CD4-positive, alpha-beta T cell treated with Interleukin-10 for 1 hour (primary cell): ENCODE data around the gene NT5M.
"Not testable (repeated sequence)": the region's sequence is repeated elsewhere in the genome, so short reads cannot be mapped to it uniquely, and the experiment has no call there.

Source experiments
- DNase-seq: peaks from one replicate; pipeline ENCODE4 v3.0.0-alpha.2; 2020

Gene NT5M

DNA sequence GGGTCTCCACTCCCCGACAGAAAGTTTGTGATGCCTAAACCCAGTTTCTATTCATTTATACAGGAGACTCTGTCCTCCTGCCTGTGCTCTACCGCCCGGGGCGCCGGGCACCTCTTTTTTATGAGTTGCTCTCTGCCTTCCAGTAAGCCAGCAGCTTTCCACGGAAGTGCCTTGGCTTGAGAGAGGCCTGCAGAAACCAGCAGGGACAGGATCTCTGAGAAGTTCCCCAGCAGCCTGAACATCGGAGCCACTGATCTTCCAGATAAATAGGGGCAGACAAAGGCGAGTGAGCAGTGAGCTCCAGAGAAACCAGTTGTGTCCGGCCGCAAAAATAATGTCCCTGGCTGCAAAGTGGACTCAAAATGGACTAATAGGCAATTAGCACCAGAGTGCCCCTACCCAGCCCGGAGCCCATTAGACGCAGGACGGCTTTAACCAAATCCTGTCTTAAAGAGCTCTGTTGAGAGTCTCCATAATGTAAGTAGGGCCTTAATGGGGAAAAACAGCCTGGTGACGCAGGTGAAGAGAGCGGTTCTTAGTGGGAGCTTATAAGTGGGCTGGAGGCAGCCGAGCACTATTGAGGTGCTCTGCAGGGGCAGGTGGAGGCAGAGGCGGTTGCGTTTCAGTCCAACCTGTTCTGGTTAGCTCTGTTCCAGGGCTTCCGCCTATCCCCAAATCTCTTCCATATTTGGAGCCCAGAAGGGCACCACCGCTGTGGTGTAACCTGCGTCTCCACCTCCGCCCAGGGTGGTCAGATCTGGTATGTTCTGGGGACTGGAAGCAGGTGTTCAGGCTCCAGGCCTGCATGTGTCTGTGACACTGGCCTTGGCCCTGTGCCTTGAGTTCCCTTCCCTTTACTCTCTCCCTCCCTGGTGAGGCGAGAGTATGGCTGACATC is 74.1 kb downstream of the NT5M start:
- no peak for DNase-seq

DNA sequence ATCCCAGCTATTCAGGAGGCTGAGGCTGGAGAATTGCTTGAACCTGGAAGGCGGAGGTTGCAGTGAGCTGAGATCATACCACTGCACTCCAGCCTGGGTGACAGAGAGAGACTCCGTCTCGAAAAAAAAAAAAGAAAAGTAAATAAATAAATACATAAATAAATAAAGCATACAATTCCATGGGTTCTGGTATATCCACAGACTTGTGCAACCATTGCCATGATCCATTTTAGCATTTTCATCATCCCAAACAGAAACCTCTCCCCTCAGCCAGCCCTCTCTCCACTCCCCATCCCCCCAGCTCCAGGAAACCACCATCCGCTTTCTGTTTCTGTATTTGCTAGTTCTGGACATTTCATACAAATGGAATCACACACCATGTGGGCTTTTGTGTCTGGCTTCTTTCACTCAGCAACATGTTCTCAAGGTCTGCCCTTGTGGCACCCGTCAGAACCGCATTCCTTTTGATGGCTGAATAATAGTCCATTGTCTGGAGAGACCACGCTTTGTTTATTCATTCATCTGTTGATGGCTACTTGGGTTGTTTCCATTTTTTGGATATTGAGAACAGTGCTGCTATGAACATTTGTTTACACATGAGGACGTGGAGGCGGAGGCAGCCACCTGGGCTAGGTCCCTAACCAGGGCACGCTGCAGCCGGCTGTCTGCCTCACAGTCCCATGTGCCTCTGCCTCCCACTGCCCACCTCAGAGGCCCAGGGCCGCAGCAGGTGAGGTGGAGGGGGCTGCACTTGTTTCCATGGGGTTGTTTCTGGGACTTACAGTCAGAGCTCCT is 76.2 kb downstream of the NT5M start:
- DNase-seq = no peak

DNA sequence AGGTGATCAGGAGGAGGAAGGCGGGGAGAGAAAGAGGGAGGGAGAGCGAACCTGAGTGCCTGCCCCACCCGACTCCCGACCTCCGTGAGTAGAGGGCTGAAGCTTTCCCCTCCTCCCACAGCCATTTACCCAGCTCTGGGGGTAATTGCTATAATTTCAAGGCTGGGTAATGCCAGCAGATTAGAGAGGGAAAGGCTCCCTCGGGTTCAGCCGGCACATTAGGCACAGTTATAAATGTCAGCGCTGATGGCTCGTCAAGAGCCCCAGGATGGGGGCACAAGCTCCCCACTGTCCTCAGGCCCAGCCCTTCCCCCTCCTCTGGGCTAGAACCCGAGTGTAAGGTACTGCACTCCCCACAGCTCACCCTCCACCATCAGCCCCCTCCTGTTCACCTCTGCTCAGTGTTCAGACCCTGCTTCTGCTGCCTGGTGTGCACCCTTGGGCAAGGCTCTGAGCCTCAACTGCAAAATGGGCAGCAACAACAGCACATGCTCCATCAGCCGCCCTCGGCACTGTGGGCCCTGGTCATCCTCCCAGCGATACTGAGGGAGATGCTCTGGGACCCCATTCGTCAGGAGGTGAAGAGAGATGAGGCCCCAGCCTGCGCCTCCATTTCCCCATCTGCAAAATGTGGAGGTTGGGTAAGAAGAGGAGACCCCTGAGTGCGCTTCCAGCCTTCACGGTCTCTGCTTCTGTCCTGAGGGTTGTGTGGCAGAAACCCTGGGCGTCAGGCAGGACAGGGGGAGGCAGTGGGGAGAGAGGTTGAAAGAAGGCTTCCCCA is 77.2 kb downstream of the NT5M start:
- no peak for DNase-seq

DNA sequence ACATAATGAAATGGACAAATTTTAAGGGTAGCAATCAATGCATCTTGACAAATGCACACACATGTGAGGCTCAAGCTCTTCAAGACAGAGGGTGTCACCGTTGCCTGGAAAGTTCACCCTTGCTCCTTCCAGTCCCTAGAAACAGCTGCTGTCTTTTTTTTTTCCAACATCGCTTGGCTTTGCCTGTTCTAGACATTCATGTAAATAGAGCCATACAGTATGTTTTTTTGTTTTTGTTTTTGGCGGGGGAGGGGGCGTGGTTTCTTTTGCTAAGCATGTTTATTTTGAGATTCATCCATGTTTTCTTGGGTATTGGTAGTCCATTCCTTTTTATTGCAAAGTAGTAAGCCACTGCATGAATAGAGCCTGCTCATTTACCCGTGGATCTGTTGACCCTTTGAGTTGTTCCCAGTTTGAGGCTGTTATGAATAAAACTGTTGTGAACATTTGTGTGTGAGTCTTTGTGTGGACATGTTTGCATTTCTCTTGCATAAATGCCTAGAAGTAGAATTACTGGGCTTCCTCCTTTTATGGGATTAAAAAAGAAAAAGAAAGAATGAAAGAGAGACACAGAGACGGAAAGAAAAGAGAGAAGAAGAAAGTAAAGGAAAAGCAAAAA is 78.4 kb downstream of the NT5M start:
- no peak for DNase-seq

DNA sequence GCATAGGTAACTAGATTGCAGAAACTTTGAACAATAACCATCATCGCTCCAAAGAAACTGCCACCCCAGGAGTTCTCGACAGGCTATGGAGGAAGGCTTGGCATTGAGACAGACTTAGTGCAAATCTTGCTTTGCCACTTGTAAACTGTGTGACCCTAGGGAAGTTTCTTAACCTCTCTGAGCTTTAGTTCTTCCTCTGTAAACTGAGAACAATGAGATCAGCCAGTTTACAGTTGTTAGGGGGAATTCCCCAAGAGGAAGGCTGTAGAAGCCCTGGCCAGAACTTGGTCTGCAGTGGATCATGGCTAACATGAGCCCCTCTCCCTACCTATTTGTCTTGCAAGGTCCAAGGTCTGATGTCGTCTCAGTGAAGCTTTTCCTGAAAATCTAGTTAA is 78.9 kb downstream of the NT5M start:
- no peak for DNase-seq

DNA sequence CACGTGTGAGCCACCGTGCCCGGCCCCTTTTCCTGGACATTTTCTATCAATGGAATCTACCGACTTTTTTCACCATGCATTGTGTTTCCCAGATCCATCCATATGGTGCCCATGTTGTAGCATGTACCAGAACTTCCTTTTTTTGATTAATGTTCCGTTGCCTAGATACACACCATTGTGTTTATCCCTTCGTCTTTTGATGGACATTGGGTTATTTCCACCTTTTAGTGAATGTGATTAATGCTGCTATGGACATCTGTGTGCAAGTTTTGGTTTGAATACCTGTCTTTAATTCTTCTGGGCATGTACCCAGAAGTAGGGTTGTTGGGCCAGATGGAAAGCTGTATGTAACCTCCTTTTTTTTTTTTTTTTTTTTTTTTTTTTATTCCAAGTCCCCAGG is 79.8 kb downstream of the NT5M start:
- DNase-seq = no peak

DNA sequence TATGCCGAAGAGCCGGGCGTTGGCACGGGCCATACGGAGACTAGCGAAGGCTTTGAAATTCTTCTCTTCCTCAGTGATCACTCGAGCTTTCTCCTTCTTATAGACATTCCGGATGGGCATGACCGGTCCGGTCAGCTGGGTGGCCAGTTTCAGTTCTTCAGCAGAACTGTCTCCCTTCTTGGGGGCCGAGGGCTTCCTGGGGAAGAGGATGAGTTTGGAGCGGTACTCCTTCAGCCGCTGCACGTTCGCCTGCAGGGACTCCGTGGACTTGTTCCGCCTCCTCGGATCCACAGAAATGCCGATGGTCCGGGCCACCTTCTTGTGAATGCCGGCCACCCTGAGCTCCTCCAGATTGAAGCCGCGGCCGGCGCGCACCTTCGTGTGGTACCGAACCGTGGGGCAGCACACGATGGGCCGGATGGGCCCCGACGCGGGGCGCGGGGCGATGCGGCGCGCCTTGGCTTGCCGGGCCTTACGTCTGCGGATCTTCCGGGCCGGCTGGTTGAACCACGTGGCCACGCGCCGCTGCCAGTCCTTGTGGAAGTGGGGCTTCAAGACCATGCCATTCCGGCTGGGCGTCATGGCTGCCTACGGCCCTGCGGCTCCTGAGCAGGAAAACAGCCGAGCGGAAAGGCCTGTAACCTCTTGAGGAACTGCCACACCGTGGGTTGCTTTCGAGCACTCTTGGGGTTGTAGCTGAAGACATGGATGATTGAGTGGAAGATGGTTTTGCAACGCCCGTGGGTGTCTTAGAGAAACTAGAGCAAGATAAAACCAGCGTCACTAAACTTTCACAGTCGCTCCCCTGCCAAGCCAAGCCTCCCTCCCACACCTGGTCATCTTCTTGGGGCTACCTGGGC is 80.5 kb downstream of the NT5M start:
- not testable (repeated sequence) for DNase-seq

DNA sequence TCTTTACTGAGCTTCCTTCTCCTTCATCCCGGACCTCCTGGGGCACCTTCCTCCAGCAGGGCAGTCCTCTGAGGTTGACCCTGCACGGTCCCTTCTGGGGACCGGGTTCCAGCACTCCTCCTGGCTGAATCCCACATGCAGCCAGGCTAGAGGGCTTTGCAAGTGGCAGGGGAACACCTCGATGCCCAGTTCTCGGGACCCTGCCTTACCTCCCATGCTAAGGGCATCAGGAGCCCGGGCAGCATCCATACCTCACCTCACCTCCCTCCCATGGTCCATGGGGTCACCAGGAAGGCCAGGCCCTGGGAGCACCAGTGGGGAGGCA is 81.1 kb downstream of the NT5M start:
- DNase-seq = no peak

DNA sequence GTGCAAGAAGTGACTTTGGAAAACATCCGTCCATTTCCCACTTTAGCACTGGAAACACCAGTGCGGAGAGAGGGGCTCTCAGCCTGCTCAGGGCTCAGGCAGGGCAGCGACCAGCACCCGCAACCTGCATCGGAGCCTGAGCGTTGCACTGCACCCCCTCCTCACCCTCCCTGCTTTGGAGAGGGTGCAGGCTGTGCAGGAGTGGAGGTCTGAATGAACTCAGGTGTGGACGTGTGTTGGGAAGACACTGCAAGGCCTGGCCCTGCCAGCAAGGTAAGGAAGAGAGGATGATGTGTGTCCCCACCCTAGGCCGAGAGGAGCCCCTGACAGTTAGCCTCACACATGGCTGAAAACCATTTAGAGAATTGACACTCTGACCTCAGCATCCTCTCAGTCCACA is 81.8 kb downstream of the NT5M start:
- DNase-seq = no peak

DNA sequence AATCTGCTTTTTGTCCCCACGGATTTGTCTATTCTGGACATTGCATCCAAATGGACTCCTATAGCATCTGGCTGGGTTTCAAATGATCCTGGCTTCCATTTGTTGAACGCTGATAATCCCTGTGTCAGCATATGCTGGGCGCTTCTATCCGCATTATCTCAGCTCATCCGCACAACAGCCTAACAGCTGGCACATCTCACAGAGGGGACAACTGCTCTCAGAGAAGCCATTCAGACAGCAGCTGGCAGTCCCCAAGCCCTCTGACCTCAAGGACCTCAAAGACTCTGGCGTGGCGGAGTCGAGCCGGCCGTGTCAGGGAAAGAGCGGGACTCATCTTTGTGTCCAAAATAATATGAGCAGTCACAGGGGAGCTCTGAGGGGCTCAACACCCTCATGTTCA is 82.3 kb downstream of the NT5M start:
- DNase-seq = no peak

DNA sequence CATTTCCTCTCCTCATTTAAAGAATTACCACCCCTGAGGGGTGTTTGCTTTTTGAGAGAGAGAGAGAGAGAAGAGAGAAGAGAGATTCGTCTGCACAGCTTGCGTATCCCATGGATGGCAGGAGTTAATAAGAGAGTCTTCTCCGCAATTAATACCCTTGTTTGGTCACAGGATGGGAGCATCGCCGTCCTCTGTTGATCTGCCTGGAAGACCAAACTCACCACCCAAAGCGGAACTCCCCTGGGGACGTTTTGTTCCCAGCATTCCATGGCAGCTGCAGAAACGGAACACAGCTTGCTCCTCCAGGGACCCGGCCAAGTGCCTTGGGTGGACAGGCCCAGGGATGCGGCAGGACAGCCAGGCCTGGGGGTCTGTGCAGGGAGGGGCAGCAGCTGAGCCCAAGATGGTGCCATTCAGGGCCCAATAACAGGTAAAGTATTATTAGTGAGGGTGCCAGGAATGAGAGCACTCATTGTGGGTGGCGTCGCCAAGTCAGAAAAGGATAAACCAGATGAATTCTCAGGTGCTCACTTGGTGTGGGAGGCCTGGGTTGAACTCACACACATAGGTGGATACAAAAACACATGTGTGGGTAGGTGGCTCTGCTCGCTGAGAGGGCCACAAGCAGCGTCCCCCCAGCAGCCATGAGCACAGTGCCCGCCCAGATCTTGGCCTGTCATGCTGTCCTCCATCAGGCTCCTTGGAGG is 83.1 kb downstream of the NT5M start:
- no peak for DNase-seq

DNA sequence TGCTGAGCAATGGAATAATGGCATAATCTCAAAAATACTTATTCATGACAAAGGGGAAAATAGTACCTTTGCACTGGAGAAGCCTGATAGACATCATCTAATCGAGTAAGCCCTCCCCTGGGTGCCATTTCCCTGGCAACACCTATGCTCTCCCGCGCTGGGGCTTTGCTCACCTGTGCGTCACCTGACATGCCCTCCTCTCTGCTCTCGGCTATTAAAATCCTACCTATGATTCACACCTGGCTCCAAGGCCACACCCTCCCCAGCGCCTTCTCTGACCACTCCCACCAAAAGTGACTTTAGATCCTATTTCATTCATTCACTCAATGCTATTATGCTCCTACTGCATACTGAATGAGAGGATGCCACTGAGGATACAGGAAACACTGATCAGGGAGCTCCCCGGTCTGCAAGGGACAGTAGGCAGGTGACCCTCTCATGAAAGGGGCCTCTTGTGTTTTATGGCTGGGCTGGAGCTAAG is 83.9 kb downstream of the NT5M start:
- no peak for DNase-seq

DNA sequence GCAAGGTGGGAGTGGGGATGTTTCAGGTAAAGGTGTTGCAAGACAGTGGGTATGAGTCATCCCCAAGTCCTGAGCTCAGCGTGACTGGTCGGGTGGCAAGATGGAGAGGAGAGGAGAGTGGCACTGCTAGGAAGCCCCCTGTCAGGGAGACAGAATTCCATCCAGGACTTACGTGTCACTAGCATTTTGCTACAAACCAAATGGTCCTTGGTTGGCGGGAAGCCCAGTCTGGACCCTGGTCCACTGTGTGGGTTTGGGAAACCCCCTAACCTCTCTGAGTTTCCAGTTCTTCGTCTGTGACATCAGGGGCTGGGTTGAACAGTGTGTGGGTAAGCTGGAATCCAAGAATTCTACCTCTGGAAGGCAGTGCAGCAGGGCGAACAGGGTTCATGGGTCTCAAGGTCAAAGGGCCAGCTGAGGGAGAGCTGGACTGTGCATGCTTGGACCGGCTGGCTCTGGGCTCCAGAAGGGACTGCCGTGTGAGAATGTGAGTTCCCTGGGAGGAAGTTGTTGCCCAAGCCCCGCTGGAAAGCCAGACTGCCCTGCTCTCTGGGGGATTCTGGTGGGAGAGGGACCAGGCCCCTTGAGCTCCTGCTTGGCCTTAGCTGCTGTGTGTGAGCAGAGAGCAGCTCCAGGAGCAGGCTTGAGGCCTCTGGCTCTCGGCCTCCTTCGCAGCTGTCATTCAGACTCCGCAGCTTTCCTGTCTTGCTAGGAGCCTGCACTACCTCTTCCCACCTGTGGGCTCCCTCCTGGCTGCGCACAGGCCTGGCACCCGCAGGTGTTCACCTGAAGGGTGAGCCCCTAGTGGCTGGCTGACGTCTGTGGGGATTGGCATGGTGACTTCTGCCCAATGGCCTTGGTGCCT is 84.6 kb downstream of the NT5M start:
- DNase-seq = no peak

DNA sequence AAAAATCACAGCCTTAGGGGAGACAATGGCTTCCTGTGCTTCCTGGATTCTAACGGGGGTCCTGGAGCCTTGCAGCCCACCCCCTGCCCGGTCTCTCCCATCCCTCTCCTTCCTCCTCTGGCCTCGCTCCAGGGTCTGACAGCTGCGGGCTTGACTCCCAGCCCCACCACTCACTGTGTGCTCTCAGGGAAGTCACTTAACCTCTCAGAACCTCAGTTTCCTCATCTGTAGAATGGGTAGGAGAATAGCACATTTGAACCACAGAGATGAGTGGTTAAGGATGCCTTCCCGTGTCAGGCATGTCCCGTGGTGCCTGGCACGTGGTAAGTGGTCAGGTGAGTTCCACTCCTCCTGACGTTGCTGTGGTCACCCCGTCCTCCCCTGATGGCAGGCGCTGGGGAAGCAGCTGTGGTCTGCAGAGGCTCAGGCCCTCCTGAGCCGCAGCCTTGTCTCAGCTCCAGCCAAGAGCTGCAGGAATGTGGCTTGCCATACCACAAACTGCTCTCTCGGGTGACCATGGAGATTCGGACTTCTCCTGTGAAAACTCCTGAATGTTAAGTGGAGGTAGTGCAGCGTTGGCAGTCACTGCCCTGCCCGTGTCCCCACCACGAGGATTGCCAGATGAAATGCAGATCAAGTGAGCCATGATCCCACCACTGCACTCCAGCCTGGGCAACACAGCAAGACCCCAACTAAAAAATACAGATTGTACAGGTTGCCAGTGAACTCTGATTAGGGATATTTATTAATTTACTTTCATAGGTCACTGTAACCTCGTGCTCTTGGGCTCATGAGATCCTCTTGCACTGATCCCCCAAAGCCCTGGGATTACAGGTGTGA is 85.7 kb downstream of the NT5M start:
- DNase-seq = no peak

DNA sequence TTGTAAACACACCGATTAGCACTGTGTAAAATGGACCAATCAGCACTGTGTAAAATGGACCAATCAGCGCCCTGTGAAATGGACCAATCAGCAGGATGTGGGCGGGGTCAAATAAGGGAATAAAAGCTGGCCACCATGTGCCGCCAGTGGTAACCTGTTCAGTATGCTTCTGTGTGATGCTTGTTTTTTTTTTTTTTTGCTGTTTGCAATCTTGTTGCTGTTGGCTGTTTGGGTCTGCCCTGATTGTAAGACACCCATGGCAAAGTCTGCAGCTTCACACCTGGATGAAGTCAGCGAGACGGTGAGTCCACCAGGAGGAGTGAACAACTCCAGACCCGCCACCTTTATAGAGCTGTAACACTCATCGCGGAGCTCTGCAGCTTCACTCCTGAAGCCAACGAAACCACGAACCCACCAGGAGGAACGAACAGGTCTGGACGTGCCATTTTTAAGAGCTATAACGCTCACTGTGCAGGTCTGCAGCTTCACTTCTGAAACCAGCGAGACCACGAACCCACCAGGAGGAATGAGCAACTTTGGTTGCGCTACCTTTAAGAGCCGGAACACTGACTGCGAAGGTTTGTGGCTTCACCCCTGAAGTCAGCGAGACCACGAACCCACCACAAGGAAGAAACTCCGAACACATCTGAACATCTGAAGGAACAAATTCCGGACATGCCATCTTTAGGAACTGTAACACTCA is 88.6 kb downstream of the NT5M start:
- peak; percentile 89 for DNase-seq

DNA sequence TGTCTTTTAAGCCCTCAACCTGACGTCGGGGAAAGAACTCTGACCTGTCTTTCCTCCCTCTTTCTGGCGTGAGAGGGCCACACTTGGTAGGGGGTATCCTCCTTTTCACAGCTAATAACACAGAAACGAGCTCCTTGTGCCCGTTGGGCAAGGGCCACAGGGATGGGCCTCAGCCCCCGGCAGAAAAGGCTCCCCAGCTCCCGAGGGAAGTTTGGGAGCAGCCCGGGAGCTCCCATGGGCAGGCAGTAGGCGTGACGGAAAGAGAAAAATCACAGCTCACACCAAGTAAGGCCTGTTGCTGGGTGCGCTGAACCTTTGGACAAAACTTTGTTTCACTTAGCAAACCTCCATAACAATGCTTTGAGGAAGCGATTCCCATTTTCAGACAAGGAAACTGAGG is 90.8 kb downstream of the NT5M start:
- DNase-seq = no peak

DNA sequence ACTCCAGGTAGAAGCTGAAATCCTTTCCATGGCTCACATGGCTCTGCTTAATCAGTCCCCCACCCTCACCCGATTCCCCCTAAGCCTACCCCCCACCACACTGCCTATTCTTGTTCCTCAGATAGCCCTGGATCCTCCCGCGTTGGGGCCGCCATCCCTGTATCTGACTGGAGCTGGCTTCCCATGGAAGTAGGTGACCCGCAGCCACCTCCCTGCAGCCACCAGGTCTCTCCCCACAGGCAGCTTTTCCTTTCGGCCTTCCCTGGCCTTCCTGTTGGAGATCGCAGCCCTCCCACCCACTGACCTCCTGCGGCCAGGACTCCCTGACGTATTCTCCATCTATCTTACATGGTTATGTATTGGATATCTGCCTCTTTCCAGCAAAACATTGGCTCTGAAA is 91.3 kb downstream of the NT5M start:
- DNase-seq = no peak

DNA sequence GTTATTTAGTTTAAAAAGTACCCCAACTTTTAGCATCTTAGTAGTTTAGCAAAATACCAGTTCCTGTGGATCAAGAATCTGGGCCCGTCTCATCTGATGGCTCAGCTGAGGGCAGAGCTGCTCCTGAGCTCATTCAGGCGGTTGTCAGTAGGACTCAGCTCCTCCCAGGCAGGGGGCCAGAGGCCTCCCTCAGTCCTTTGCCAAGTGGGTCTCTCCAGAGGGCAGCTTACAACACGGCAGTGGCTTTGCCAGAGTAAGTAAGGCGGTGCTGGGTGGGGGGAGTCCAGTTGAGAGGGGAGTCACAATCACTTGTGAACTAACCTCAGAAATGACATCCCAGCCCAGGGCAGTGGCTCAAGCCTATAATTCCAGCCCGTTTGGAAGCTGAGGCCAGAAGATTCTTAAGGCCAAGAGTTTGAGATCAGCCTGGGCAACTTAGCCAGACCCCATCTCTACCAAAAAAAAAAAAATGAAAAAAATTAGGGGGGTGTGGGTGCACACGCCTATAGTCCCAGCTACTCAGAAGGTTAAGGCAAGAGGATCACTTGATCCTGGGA is 92.2 kb downstream of the NT5M start:
- DNase-seq = no peak
